Keratinocyte (primary cell): ENCODE results near the gene TPO. TPM values are rescaled to one million over a fixed set of nuclear protein-coding genes. Genes with fewer than 3 reads are reported as not detected.

Source experiments
- DNase-seq: peaks from one replicate; pipeline ENCODE4 v3.0.0-alpha.2; 2011; ENCODE audit warnings: low read depth, missing footprints, low spot score
- FAIRE-seq: peaks from 2 replicates; lab custom pipeline; 2011; peaks lifted over from hg19 to GRCh38; lab: Jason Lieb, UNC
- H2AFZ ChIP-seq: 2 replicates; pipeline ENCODE4 v1.6.0; 2012; ENCODE audit warnings: low read length, control low read depth, inconsistent platforms; ENCODE audit not compliant: control insufficient read depth
- H3K27ac ChIP-seq: 2 replicates; pipeline ENCODE4 v1.5.1; 2011; ENCODE audit warnings: low read length; ENCODE audit not compliant: control insufficient read depth, insufficient read depth
- H3K27me3 ChIP-seq: 3 replicates; pipeline ENCODE4 v1.6.0; 2011; ENCODE audit warnings: low read length; ENCODE audit not compliant: control insufficient read depth, insufficient read depth; ENCODE audit errors: extremely low read depth
- H3K36me3 ChIP-seq, 2 experiments: 2 replicates in 1 of 2; 3 replicates in 1 of 2; pipeline ENCODE4 v1.5.1; 2011; ENCODE audit warnings: low read length in 2 of 2, mild to moderate bottlenecking in 1 of 2; ENCODE audit not compliant: control insufficient read depth in 2 of 2, insufficient read depth in 2 of 2; ENCODE audit errors: extremely low read depth in 1 of 2
- H3K4me1 ChIP-seq: 3 replicates; pipeline ENCODE4 v1.5.1; 2011; ENCODE audit warnings: low read length; ENCODE audit not compliant: control insufficient read depth, insufficient read depth; ENCODE audit errors: extremely low read depth
- H3K4me2 ChIP-seq: 3 replicates; pipeline ENCODE4 v1.6.0; 2011; ENCODE audit warnings: low read depth, low read length; ENCODE audit not compliant: control insufficient read depth, insufficient read depth; ENCODE audit errors: extremely low read depth
- H3K4me3 ChIP-seq, 3 experiments: fragments of 200-600 bp in 1 of 3; sonication (generic) in 1 of 3; 2 replicates in 2 of 3; 3 replicates in 1 of 3; pipeline ENCODE4 v1.5.1; 2011 to 2016; ENCODE audit warnings: low read length in 3 of 3, mild to moderate bottlenecking in 3 of 3, control low read depth in 2 of 3, inconsistent platforms in 1 of 3, low read depth in 1 of 3, mixed read lengths in 1 of 3, mixed run types in 1 of 3, moderate library complexity in 1 of 3; ENCODE audit not compliant: control insufficient read depth in 2 of 3, insufficient read depth in 2 of 3; ENCODE audit errors: extremely low read depth in 1 of 3
- H3K79me2 ChIP-seq: 2 replicates; pipeline ENCODE4 v1.6.0; 2012; ENCODE audit warnings: low read length; ENCODE audit not compliant: control insufficient read depth, insufficient read depth
- H3K9ac ChIP-seq: 3 replicates; pipeline ENCODE4 v1.6.0; 2011; ENCODE audit warnings: low read length; ENCODE audit not compliant: control insufficient read depth, insufficient read depth; ENCODE audit errors: extremely low read depth
- H3K9me1 ChIP-seq: 3 replicates; pipeline ENCODE4 v1.6.0; 2011; ENCODE audit warnings: low read length; ENCODE audit not compliant: control insufficient read depth, insufficient read depth; ENCODE audit errors: extremely low read depth
- H3K9me3 ChIP-seq: 2 replicates; pipeline ENCODE4 v1.5.1; 2012; ENCODE audit warnings: low read depth, low read length; ENCODE audit not compliant: control insufficient read depth
- H4K20me1 ChIP-seq: 3 replicates; pipeline ENCODE4 v1.6.0; 2011; ENCODE audit warnings: low read length; ENCODE audit not compliant: control insufficient read depth, insufficient read depth; ENCODE audit errors: extremely low read depth
- CTCF ChIP-seq, 3 experiments: IDR thresholded peaks in 1 of 3; conservative IDR thresholded peaks in 1 of 3; optimal IDR thresholded peaks in 1 of 3; 2 replicates in 2 of 3; 3 replicates in 1 of 3; pipeline versions ENCODE3 to v1.5.1; 2011; ENCODE audit warnings: low read length in 3 of 3, mild to moderate bottlenecking in 3 of 3, moderate library complexity in 2 of 3, control low read depth in 1 of 3, inconsistent platforms in 1 of 3; ENCODE audit not compliant: insufficient read depth in 2 of 3; ENCODE audit errors: extremely low read depth in 1 of 3
- EZH2 ChIP-seq: IDR thresholded peaks from one replicate; pipeline ENCODE4 v1.6.1; 2012; ENCODE audit warnings: inconsistent platforms, mild to moderate bottlenecking, low read length, moderate library complexity
- dilution Hi-C: fragments of 300-500 bp; cut with MboI; formaldehyde crosslinking; loops from one replicate; pipeline ENCODE4 v1.7.0; 2020; ENCODE audit warnings: low sequenced_read_pairs; ENCODE audit not compliant: extremely low pct_ligation_motif_present
- polyA plus RNA-seq, 5 experiments: library from polyadenylated mRNA; depleted of rRNA in 3 of 5; stranded (reverse) in 3 of 5; stranded (forward) in 1 of 5; unstranded in 1 of 5; fragments of >200 nt; gene quantifications; 1 replicate in 1 of 5; 2 replicates in 3 of 5; 3 replicates in 1 of 5; pipeline versions ENCODE4 v1.2.1 to v1.2.3, GENCODE V29; 2011 to 2012; ENCODE audit warnings: missing spikeins in 2 of 5, low read depth in 1 of 5, low replicate concordance in 1 of 5

The TPO gene
- polyA plus RNA-seq, 1 donor (not counting 4 experiments of a cell fraction or from before 2014, with no cell fraction given): 0.07 TPM

- Histone ChIP-seq H3K79me2 (no peaks in the 10 kb centered on the region), H3K4me1 (no peaks in the 10 kb centered on the region), H4K20me1 (no peaks in the 10 kb centered on the region), H3K27me3 (no peaks in the 10 kb centered on the region), H3K4me3 (no peak overlapping the region), H2AFZ (no peak overlapping the region), H3K9ac (no peak overlapping the region), H3K9me3 (no peaks in the 10 kb centered on the region), H3K36me3 (no peaks in the 10 kb centered on the region), H3K27ac (no peak overlapping the region), H3K4me2 (no peak overlapping the region), H3K9me1 (no peaks in the 10 kb centered on the region)
- no peak for TF ChIP-seq EZH2
- no peak for TF ChIP-seq CTCF (optimal IDR thresholded peaks at IDR 0.05 in 1 of 3, IDR thresholded peaks at IDR 0.05 in 1 of 3, conservative IDR thresholded peaks at IDR 0.05 in 1 of 3; ENCODE audit: extremely low read depth in 1 of 3, insufficient read depth in 2 of 3, low read length in 3 of 3)
- no peak for DNase-seq
- dilution Hi-C loops: no loop called here
- no peak for FAIRE-seq
Measured at GRCh38 chr2:1427086-1427485, 13.8 kb downstream of the TPO start.

DNA sequence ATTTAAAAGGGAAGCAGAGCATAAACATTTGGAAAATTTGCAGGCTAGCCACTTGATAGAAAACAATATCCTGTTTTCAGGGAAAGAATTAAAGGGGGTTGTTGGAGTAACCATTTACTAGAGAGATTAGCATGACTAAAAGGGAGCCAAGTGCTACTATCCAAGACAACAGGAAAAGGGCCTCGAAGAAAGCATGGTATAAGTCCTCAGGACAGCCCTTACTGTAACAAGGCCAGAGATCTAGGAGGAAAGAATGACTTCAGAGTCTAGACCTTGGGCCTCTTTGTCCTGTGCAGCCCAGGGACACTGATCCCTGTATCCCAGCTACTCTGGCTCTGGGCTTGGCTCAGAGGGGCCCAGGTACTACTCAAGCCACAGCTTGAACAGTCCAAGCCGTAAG is 16.6 kb downstream of the TPO start:
- DNase-seq: no peak
- no peak overlapping the region for H3K4me3 ChIP-seq
- no peak overlapping the region for H3K27ac ChIP-seq
- H3K27me3 ChIP-seq: no peaks in the 10 kb centered on the region
- no peaks in the 10 kb centered on the region for H3K36me3 ChIP-seq
- TF ChIP-seq CTCF (optimal IDR thresholded peaks at IDR 0.05 in 1 of 3, IDR thresholded peaks at IDR 0.05 in 1 of 3, conservative IDR thresholded peaks at IDR 0.05 in 1 of 3; ENCODE audit: extremely low read depth in 1 of 3, insufficient read depth in 2 of 3, low read length in 3 of 3) (no peak), EZH2 (no peak)
- no peak overlapping the region for H2AFZ ChIP-seq
- no peaks in the 10 kb centered on the region for H3K4me1 ChIP-seq
- dilution Hi-C loops: no loop called here
- H3K9ac ChIP-seq: no peak overlapping the region
- H3K9me1 ChIP-seq: no peaks in the 10 kb centered on the region
- no peak for FAIRE-seq
- no peaks in the 10 kb centered on the region for H4K20me1 ChIP-seq
- no peak overlapping the region for H3K4me2 ChIP-seq
- no peaks in the 10 kb centered on the region for H3K79me2 ChIP-seq
- no peaks in the 10 kb centered on the region for H3K9me3 ChIP-seq
